HCT116 (cell line): ENCODE data around the gene CWC27. TPM values are rescaled to one million over a fixed set of nuclear protein-coding genes. Genes with fewer than 3 reads are reported as not detected.

ENCODE experiments used
- ATAC-seq: fragments of 200-7000 bp; cut with Tn5 transposase; 2 replicates; pipeline ENCODE4 v1.9.1; 2020; ENCODE audit warnings: mild to moderate bottlenecking, moderate library complexity
- BruUV-seq: library from RNA; stranded (reverse); fragments of 400-500 nt; replicated peaks from 2 replicates; lab custom pipeline; 2021; lab: Mats Ljungman, UMichigan
- CTCF ChIA-PET: fragments of 300-600 bp; sonication (Branson Sonifier 250); formaldehyde crosslinking; loops from one replicate; lab custom pipeline; 2021; ENCODE audit warnings: antibody characterized with exemption; lab: Charles Lee
- POLR2A ChIA-PET: fragments of 300-600, 350-600 bp; sonication (Branson Sonifier 250); formaldehyde crosslinking; loops from one replicate; lab custom pipeline; 2021; ENCODE audit warnings: antibody characterized with exemption; lab: Charles Lee
- RAD21 ChIA-PET, 2 experiments: fragments of 300-600 bp; sonication (Branson Sonifier 250); formaldehyde crosslinking; loops; one replicate each; lab custom pipeline; 2023; ENCODE audit warnings: low total read pairs in 2 of 2; ENCODE audit not compliant: uncharacterized antibody in 2 of 2, unreplicated experiment in 2 of 2, low non-redundant PET in 1 of 2; lab: Charles Lee
- DNase-seq: peaks from one replicate; pipeline ENCODE4 v3.0.0-alpha.2; 2010; ENCODE audit warnings: low read depth, low spot score
- H2AFZ ChIP-seq: fragments of 200-600 bp; shearing (Covaris generic), sonication (generic); 2 replicates; pipeline ENCODE4 v1.6.1; 2017; ENCODE audit warnings: low read depth, mixed run types, mixed read lengths, antibody characterized with exemption, low read length; ENCODE audit not compliant: poor library complexity, severe bottlenecking
- H3K27ac ChIP-seq: 2 replicates; pipeline ENCODE4 v1.5.1; 2012; ENCODE audit warnings: low read depth, low read length
- H3K27me3 ChIP-seq: fragments of 200-600 bp; sonication (generic); 2 replicates; pipeline ENCODE4 v1.6.1; 2016; ENCODE audit warnings: mixed run types, low read length, mixed read lengths; ENCODE audit not compliant: insufficient read depth
- H3K36me3 ChIP-seq, 2 experiments: fragments of 200-500 bp in 1 of 2; fragments of 200-600 bp in 1 of 2; sonication (Bioruptor generic) in 1 of 2; sonication (generic) in 1 of 2; 2 replicates each; pipeline versions ENCODE4 v1.5.1 to v1.6.1; 2014 to 2016; ENCODE audit warnings: low read length in 2 of 2, inconsistent platforms in 1 of 2, mixed read lengths in 1 of 2, mixed run types in 1 of 2; ENCODE audit not compliant: insufficient read depth in 2 of 2, control insufficient read depth in 1 of 2
- H3K4me1 ChIP-seq, 2 experiments: fragments of 200-600 bp in 1 of 2; sonication (generic) in 1 of 2; 2 replicates each; pipeline versions ENCODE4 v1.5.1 to v1.6.1; 2012 to 2017; ENCODE audit warnings: low read length in 2 of 2, inconsistent platforms in 1 of 2, mild to moderate bottlenecking in 1 of 2, mixed read lengths in 1 of 2, mixed run types in 1 of 2, moderate library complexity in 1 of 2; ENCODE audit not compliant: insufficient read depth in 2 of 2, control insufficient read depth in 1 of 2
- H3K4me2 ChIP-seq: fragments of 200-600 bp; sonication (generic); 2 replicates; pipeline ENCODE4 v1.6.1; 2017; ENCODE audit warnings: mixed run types, low read length, mixed read lengths
- H3K4me3 ChIP-seq, 2 experiments: fragments of 200-600 bp in 1 of 2; sonication (generic) in 1 of 2; replicated peaks in 1 of 2; 2 replicates each; pipeline ENCODE4 v1.5.1; 2011 to 2016; ENCODE audit warnings: low read length in 2 of 2, control low read depth in 1 of 2, low read depth in 1 of 2, mild to moderate bottlenecking in 1 of 2, mixed read lengths in 1 of 2, mixed run types in 1 of 2
- H3K79me2 ChIP-seq: fragments of 200-600 bp; sonication (generic); 2 replicates; pipeline ENCODE4 v1.6.1; 2017; ENCODE audit warnings: mild to moderate bottlenecking, mixed run types, low read length, moderate library complexity, mixed read lengths; ENCODE audit not compliant: insufficient read depth
- H3K9ac ChIP-seq: fragments of 200-600 bp; sonication (generic); 2 replicates; pipeline ENCODE4 v1.6.1; 2016; ENCODE audit warnings: low read length, mixed read lengths
- H3K9me2 ChIP-seq: fragments of 200-600 bp; sonication (generic), shearing (Covaris generic); 2 replicates; pipeline ENCODE4 v1.6.1; 2017; ENCODE audit warnings: mixed run types, mild to moderate bottlenecking, moderate library complexity; ENCODE audit not compliant: insufficient read depth
- H3K9me3 ChIP-seq, 2 experiments: fragments of 200-500 bp in 1 of 2; fragments of 200-600 bp in 1 of 2; sonication (Bioruptor generic) in 1 of 2; sonication (generic) in 1 of 2; 2 replicates each; pipeline ENCODE4 v1.6.1; 2014 to 2017; ENCODE audit warnings: low read length in 2 of 2, mixed read lengths in 2 of 2, inconsistent platforms in 1 of 2, low read depth in 1 of 2, mild to moderate bottlenecking in 1 of 2, mixed run types in 1 of 2, moderate library complexity in 1 of 2; ENCODE audit not compliant: control insufficient read depth in 1 of 2, insufficient read depth in 1 of 2
- H4K20me1 ChIP-seq: fragments of 200-600 bp; sonication (generic), shearing (Covaris generic); 2 replicates; pipeline ENCODE4 v1.6.1; 2017; ENCODE audit warnings: mixed run types, mild to moderate bottlenecking, moderate library complexity; ENCODE audit not compliant: insufficient read depth
- CBX3 ChIP-seq: IDR thresholded peaks from 2 replicates; pipeline ENCODE4 v1.6.1; 2012; ENCODE audit warnings: low read depth
- CEBPB ChIP-seq: IDR thresholded peaks from 2 replicates; pipeline ENCODE4 v1.6.1; 2012; ENCODE audit warnings: low read depth
- CTCF ChIP-seq, 3 experiments: fragments of 200-600 bp in 1 of 3; sonication (generic) in 1 of 3; IDR thresholded peaks in 2 of 3; conservative IDR thresholded peaks in 1 of 3; 2 replicates each; pipeline ENCODE4 v1.5.1; 2012 to 2017; ENCODE audit warnings: low read depth in 2 of 3, low read length in 2 of 3, antibody characterized with exemption in 1 of 3, borderline replicate concordance in 1 of 3, control low read depth in 1 of 3, mild to moderate bottlenecking in 1 of 3, mixed read lengths in 1 of 3, mixed run types in 1 of 3, moderate library complexity in 1 of 3; ENCODE audit not compliant: insufficient read depth in 1 of 3
- EGR1 ChIP-seq: IDR thresholded peaks from 2 replicates; pipeline ENCODE4 v1.6.1; 2012; ENCODE audit warnings: low read depth
- ELF1 ChIP-seq: IDR thresholded peaks from 2 replicates; pipeline ENCODE4 v1.6.1; 2012; ENCODE audit warnings: low read depth, borderline replicate concordance
- EZH2 ChIP-seq: fragments of 200-600 bp; sonication (generic); IDR thresholded peaks from 2 replicates; pipeline ENCODE4 v1.6.1; 2017; ENCODE audit warnings: antibody characterized with exemption, mixed run types
- EZH2phosphoT487 ChIP-seq: fragments of 200-600 bp; IDR thresholded peaks from 2 replicates; pipeline ENCODE4 v1.6.1; 2018; ENCODE audit warnings: antibody characterized with exemption, borderline replicate concordance
- ZFX ChIP-seq: fragments of 450-650 bp; IDR thresholded peaks from 2 replicates; pipeline ENCODE4 v1.6.1; 2017
- intact Hi-C: fragments of 100-400 bp; cut with micrococcal nuclease; formaldehyde crosslinking; loops from 2 replicates; pipeline ENCODE4 v1.10.0; 2022
- total RNA-seq: library from RNA; stranded (reverse); gene quantifications from one replicate; pipeline ENCODE4 v1.2.1, GENCODE V29; 2021; ENCODE audit not compliant: unreplicated experiment

CWC27 gene
- total RNA-seq, 1 experiment from 2014 or later, result 29.1 TPM

GRCh38 chr5:65034813-65035209 is 266.1 kb downstream of the CWC27 start:
- Histone ChIP-seq H4K20me1 (no peaks in the 10 kb centered on the region), H3K36me3 (no peaks in the 10 kb centered on the region), H3K27me3 (no peaks in the 10 kb centered on the region), H3K9me2 (0 out of 2 replicates have a peak, but pooled peaks cover 6% of the 10 kb centered on the region), H3K4me1 (peaks cover 4 to 27% of the 10 kb centered on the region in 2 experiments; a peak in 2 of 4 replicates), H3K27ac (0 out of 2 replicates have a peak overlapping the region, but pooled peaks have one; percentile 58), H3K9me3 (no peaks in the 10 kb centered on the region), H2AFZ (peak overlapping the region; percentile 64), H3K79me2 (no peaks in the 10 kb centered on the region), H3K9ac (peak overlapping the region; percentile 69), H3K4me2 (peak overlapping the region; percentile 90), H3K4me3 (peak overlapping the region in 1 of 2 experiments; percentile 60; a peak in 1 of 4 replicates)
- CTCF ChIA-PET, result no interaction called here
- RAD21 ChIA-PET, result no interaction called here
- POLR2A ChIA-PET, result interaction anchor here (0.9 kb wide), 1 partner anchor 26 kb away, joined by 3 read pairs; no protein-coding TSS in a partner anchor
- no TSS peak for BruUV-seq
- no peak for ATAC-seq
- TF ChIP-seq CBX3, result no peak
- no peak for TF ChIP-seq EZH2phosphoT487
- no peak for TF ChIP-seq ELF1
- TF ChIP-seq CTCF (IDR thresholded peaks at IDR 0.05 in 2 of 3, conservative IDR thresholded peaks at IDR 0.05 in 1 of 3; ENCODE audit: borderline replicate concordance in 1 of 3, insufficient read depth in 1 of 3, low read depth in 2 of 3, low read length in 2 of 3), result no peak
- TF ChIP-seq EZH2, result no peak
- no peak for TF ChIP-seq ZFX
- no peak for TF ChIP-seq CEBPB
- TF ChIP-seq EGR1, result no peak
- intact Hi-C loops, result loop anchor here (5.0 kb wide), 1 partner anchor 78 kb away; no protein-coding TSS in a partner anchor
- no peak for DNase-seq
